WTC11 (cell line): ENCODE results near the gene YIF1B. TPM values are rescaled to one million over a fixed set of nuclear protein-coding genes. Genes with fewer than 3 reads are reported as not detected.
"Not testable (repeated sequence)": the region's sequence is repeated elsewhere in the genome, so short reads cannot be mapped to it uniquely, and the experiment has no call there.

Experiments used
- ATAC-seq: fragments of 200-7000 bp; cut with Tn5 transposase; 2 replicates; pipeline ENCODE4 v1.10.0; 2021; ENCODE audit warnings: mild to moderate bottlenecking, moderate library complexity
- Bru-seq: library from RNA; stranded (reverse); fragments of 400-500 nt; gene quantifications from one replicate; lab custom pipeline; 2021; lab: Mats Ljungman, UMichigan
- CTCF ChIA-PET: fragments of 300-600 bp; sonication (Branson Sonifier 250); formaldehyde crosslinking; loops from one replicate; lab custom pipeline; 2021; ENCODE audit warnings: antibody characterized with exemption; lab: Charles Lee
- POLR2A ChIA-PET: fragments of 350-600 bp; sonication (Branson Sonifier 250); formaldehyde crosslinking; loops from one replicate; lab custom pipeline; 2021; ENCODE audit warnings: antibody characterized with exemption; lab: Charles Lee
- DNase-seq: peaks from one replicate; pipeline ENCODE4 v3.0.0; 2021; ENCODE audit warnings: low spot score
- H3K27ac Mint-ChIP-seq: 2 replicates; pipeline ENCODE4 v1.8.0; 2021; ENCODE audit warnings: mixed read lengths
- H3K27me3 Mint-ChIP-seq: 2 replicates; pipeline ENCODE4 v1.8.0; 2021; ENCODE audit warnings: low read depth, mild to moderate bottlenecking, moderate library complexity, mixed read lengths
- H3K36me3 Mint-ChIP-seq: 2 replicates; pipeline ENCODE4 v1.8.0; 2021; ENCODE audit warnings: mixed read lengths
- H3K4me1 Mint-ChIP-seq: 2 replicates; pipeline ENCODE4 v1.8.0; 2022; ENCODE audit warnings: mixed read lengths
- H3K4me3 Mint-ChIP-seq: 2 replicates; pipeline ENCODE4 v1.8.0; 2021; ENCODE audit warnings: mild to moderate bottlenecking, moderate library complexity, mixed read lengths
- H3K9me3 Mint-ChIP-seq: 2 replicates; pipeline ENCODE4 v1.8.0; 2021; ENCODE audit warnings: mixed read lengths
- CBFB ChIP-seq: sonication (generic); formaldehyde crosslinking; IDR thresholded peaks from 2 replicates; pipeline ENCODE4 v1.8.1; 2022; ENCODE audit warnings: mild to moderate bottlenecking, low read depth, missing genetic modification reagents
- FOXK1 ChIP-seq: sonication (generic); formaldehyde crosslinking; IDR thresholded peaks from 2 replicates; pipeline ENCODE4 v1.8.0; 2022; ENCODE audit warnings: mild to moderate bottlenecking, moderate library complexity, missing genetic modification reagents
- GABPB1 ChIP-seq: sonication (generic); formaldehyde crosslinking; IDR thresholded peaks from 2 replicates; pipeline ENCODE4 v1.8.1; 2023; ENCODE audit warnings: mild to moderate bottlenecking, missing genetic modification reagents
- GTF2I ChIP-seq: fragments of 250-450 bp; sonication (Bioruptor Pico); conservative IDR thresholded peaks from 2 replicates; pipeline ENCODE4 v1.4.0; 2021; ENCODE audit warnings: mild to moderate bottlenecking
- JUN ChIP-seq: sonication (generic); formaldehyde crosslinking; IDR thresholded peaks from 2 replicates; pipeline ENCODE4 v1.8.0; 2023; ENCODE audit warnings: mild to moderate bottlenecking, missing genetic modification reagents
- NR2C2 ChIP-seq: sonication (generic); formaldehyde crosslinking; IDR thresholded peaks from 2 replicates; pipeline ENCODE4 v1.8.0; 2022; ENCODE audit warnings: mild to moderate bottlenecking, missing genetic modification reagents
- SP1 ChIP-seq: sonication (generic); formaldehyde crosslinking; conservative IDR thresholded peaks from 2 replicates; pipeline ENCODE4 v1.8.1; 2022; ENCODE audit warnings: missing genetic modification reagents
- TEAD1 ChIP-seq: sonication (generic); formaldehyde crosslinking; IDR thresholded peaks from 2 replicates; pipeline ENCODE4 v1.8.0; 2022; ENCODE audit warnings: mild to moderate bottlenecking, missing genetic modification reagents
- USF2 ChIP-seq: sonication (generic); formaldehyde crosslinking; IDR thresholded peaks from 2 replicates; pipeline ENCODE4 v1.8.1; 2023; ENCODE audit warnings: mild to moderate bottlenecking, missing genetic modification reagents, moderate library complexity
- ZBTB43 ChIP-seq: sonication (generic); formaldehyde crosslinking; IDR thresholded peaks from 2 replicates; pipeline ENCODE4 v1.8.1; 2023; ENCODE audit warnings: mild to moderate bottlenecking, missing genetic modification reagents
- long read RNA-seq, 3 experiments: library from RNA in 1 of 3; library from capped mRNA in 1 of 3; library from polyadenylated mRNA in 1 of 3; unstranded in 2 of 3; stranded (forward) in 1 of 3; transcript quantifications; one replicate each; pipeline ENCODE4 v2.0.0, GENCODE V29; 2021
- total RNA-seq: library from RNA; stranded (reverse); gene quantifications from 3 replicates; pipeline ENCODE4 v1.2.3, GENCODE V29; 2021
- TF ChIP-seq, protein P1 (sequence below): sonication (generic); formaldehyde crosslinking; IDR thresholded peaks from 2 replicates; pipeline ENCODE4 v1.8.0; 2022; ENCODE audit warnings: mild to moderate bottlenecking, missing genetic modification reagents

The YIF1B gene
- total RNA-seq (83.3 to 92.5 TPM (median 90.1 TPM) in 3 replicates), Bru-seq, nascent RNA (percentile 50 among the genes with signal in this experiment)
- long read RNA-seq, experiment 1, transcript YIF1B-201 (8 exons, 964 nt): minor isoform, 39 of 306 reads
- long read RNA-seq, experiment 1, transcript YIF1B-203 (8 exons, 1,225 nt): minor isoform, 30 of 306 reads
- long read RNA-seq, experiment 1, transcript YIF1B-216 (8 exons, 1,181 nt): major isoform, 116 of 306 reads
- long read RNA-seq, experiment 1, transcript YIF1B-214 (8 exons, 940 nt): minor isoform, 25 of 306 reads
- long read RNA-seq, experiment 1, partial matches to known transcripts: 7 of 306 reads
- long read RNA-seq, experiment 1, other reads (novel, unspliced or antisense): 82 of 306 reads
- long read RNA-seq, experiment 2, transcript YIF1B-201 (8 exons, 964 nt): minor isoform, 16 of 120 reads
- long read RNA-seq, experiment 2, transcript YIF1B-204 (7 exons, 1,404 nt): minor isoform, 13 of 120 reads
- long read RNA-seq, experiment 2, transcript YIF1B-216 (8 exons, 1,181 nt): major isoform, 37 of 120 reads
- long read RNA-seq, experiment 2, transcript YIF1B-203 (8 exons, 1,225 nt): minor isoform, 10 of 120 reads
- long read RNA-seq, experiment 2, partial matches to known transcripts: 23 of 120 reads
- long read RNA-seq, experiment 2, other reads (novel, unspliced or antisense): 20 of 120 reads
- long read RNA-seq, experiment 3, transcript YIF1B-203 (8 exons, 1,225 nt): minor isoform, 37 of 292 reads
- long read RNA-seq, experiment 3, transcript YIF1B-216 (8 exons, 1,181 nt): major isoform, 80 of 292 reads
- long read RNA-seq, experiment 3, transcript YIF1B-201 (8 exons, 964 nt): minor isoform, 70 of 292 reads
- long read RNA-seq, experiment 3, transcript YIF1B-214 (8 exons, 940 nt): minor isoform, 24 of 292 reads
- long read RNA-seq, experiment 3, partial matches to known transcripts: 3 of 292 reads
- long read RNA-seq, experiment 3, other reads (novel, unspliced or antisense): 75 of 292 reads

DNA sequence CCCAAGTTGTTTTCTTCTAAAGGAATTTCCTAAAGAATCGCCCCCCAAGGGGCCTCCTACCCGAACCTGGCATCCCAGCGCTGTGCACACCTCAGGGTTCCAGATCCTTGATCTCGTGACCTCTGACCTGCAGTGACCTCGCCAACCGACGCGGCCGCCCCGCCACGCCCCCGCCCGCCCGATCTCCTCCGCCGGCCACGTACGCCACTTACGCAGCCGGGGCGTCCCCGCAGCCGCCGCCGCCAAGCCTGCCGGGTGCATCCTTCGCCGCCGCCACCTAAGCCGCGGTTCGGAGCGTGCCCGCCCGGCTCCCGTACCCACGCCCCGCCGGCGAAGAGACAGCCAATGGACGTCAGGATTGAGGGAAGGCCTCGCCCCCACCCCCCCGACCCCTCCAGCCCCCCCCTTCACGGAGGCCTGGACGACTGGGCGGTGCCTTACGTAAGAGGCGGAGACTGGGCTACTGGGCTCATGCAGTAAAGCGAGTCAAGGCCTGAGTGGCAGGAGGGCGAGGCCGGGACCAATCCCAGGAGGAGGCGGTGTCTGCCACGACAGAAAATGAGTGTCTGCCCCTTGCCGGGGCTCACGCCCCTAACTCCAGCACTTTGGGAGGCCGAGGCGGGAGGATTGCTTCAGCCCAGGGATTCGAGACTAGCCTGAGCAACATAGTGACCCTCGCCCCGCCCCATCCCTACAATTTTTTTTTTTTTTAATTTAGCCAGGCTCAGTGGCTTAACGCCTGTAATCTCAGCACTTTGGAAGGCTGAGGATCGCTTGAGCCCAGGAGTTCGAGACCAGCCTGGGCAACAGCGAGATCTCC, at the start of gene YIF1B:
YIF1B (minus strand) TSS at position 291 of the 820 bp plus-strand sequence; CDS start at position 261, 30 bp downstream.
- POLR2A ChIA-PET: interaction anchor here (0.6 kb wide), 1 partner anchor 60 kb away, joined by 3 read pairs; the partner anchor contains the start of gene PPP1R14A
- Mint-ChIP-seq H3K27me3 (peaks cover 44% of the 10 kb centered on the region), H3K27ac (peak within 1 kb of the TSS; percentile 97), H3K4me1 (peaks cover 23% of the 10 kb centered on the region), H3K36me3 (no peaks in the 10 kb centered on the region), H3K9me3 (no peaks in the 10 kb centered on the region), H3K4me3 (peak within 1 kb of the TSS; percentile 88)
- TF ChIP-seq GTF2I (CRISPR knock-in tag) (peak; percentile 77; the same call in 1 of the 2 replicates), JUN (CRISPR knock-in tag) (no peak), NR2C2 (CRISPR knock-in tag) (peak; percentile 65; the same call in 1 of the 2 replicates), FOXK1 (CRISPR knock-in tag) (peak; percentile 30; the same call in 1 of the 2 replicates), GABPB1 (CRISPR knock-in tag) (peak; percentile 62; the same call in 1 of the 2 replicates), USF2 (CRISPR knock-in tag) (peak; percentile 64), TEAD1 (CRISPR knock-in tag) (0 out of 2 replicates have a peak, but pooled peaks have one; percentile 19), CBFB (CRISPR knock-in tag) (no peak), SP1 (CRISPR knock-in tag) (peak; percentile 67), ZBTB43 (CRISPR knock-in tag) (no peak)
- TF ChIP-seq, protein P1, sequence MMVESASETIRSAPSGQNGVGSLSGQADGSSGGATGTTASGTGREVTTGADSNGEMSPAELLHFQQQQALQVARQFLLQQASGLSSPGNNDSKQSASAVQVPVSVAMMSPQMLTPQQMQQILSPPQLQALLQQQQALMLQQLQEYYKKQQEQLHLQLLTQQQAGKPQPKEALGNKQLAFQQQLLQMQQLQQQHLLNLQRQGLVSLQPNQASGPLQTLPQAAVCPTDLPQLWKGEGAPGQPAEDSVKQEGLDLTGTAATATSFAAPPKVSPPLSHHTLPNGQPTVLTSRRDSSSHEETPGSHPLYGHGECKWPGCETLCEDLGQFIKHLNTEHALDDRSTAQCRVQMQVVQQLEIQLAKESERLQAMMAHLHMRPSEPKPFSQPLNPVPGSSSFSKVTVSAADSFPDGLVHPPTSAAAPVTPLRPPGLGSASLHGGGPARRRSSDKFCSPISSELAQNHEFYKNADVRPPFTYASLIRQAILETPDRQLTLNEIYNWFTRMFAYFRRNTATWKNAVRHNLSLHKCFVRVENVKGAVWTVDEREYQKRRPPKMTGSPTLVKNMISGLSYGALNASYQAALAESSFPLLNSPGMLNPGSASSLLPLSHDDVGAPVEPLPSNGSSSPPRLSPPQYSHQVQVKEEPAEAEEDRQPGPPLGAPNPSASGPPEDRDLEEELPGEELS: peak; percentile 28; the same call in 1 of the 2 replicates
- TF ChIP-seq, all 79 proteins: peak for 8
- CTCF ChIA-PET: no interaction called here
- peak; percentile 97 for DNase-seq
- peak; percentile 91 for ATAC-seq

DNA sequence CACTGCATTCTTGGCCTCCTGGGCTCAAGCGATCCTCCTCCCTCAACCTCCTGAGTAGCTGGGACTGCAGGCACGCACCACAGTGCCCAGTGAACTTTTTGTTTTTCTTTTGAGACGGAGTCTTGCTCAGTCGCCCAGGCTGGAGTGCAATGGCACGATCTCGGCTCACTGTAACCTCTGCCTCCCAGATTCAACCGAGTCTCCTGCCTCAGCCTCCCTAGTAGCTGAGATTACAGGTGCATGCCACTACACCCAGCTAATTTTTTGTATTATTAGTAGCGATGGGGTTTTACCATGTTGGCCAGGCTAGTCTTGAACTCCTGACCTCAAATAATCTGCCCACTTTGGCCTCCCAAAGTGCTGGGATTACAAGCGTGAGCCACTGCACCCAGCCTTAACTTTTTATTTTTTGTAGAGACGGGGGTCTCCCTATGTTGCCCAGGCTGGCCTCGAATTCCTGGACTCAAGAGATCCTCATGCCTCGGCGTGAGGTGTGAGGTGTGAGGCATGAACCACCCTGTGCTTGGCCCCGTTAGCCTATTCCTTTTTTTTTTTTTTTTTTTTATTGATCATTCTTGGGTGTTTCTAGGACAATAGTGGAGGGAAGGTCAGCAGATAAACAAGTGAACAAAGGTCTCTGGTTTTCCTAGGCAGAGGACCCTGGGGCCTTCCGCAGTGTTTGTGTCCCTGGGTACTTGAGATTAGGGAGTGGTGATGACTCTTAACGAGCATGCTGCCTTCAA, 47.4 kb upstream of the YIF1B start:
- POLR2A ChIA-PET: interaction anchor here (1.1 to 2.7 kb wide), 2 partner anchors 11 to 81 kb away, joined by 7 to 16 read pairs; partner anchors contain the start of gene PSMD8
- Mint-ChIP-seq H3K27me3 (peaks cover 51% of the 10 kb centered on the region), H3K4me3 (peak overlapping the region; percentile 86), H3K4me1 (peaks cover 10% of the 10 kb centered on the region)
- H3K36me3 Mint-ChIP-seq, DNase-seq, H3K27ac Mint-ChIP-seq, H3K9me3 Mint-ChIP-seq, ATAC-seq: not testable (repeated sequence)
- CTCF ChIA-PET: interaction anchor here (0.5 to 2.9 kb wide), 6 partner anchors 11 to 92 kb away, joined by 3 to 19 read pairs (median 8); partner anchors contain the start of genes CATSPERG, FAM98C and PSMD8
